IMR-90 (cell line): ENCODE measurements around the gene ETNK1. TPM values are rescaled to one million over a fixed set of nuclear protein-coding genes. Genes with fewer than 3 reads are reported as not detected.

Source experiments
- ATAC-seq: fragments of 200-7000 bp; cut with Tn5 transposase; 2 replicates; pipeline ENCODE4 v1.9.1; 2020; ENCODE audit warnings: low read depth, mild to moderate bottlenecking, moderate library complexity
- BruUV-seq: library from RNA; stranded (reverse); fragments of 400-500 nt; replicated peaks from 2 replicates; lab custom pipeline; 2021; lab: Mats Ljungman, UMichigan
- CTCF ChIA-PET: fragments of 300-600 bp; formaldehyde crosslinking; extraction: SDS; loops from one replicate; lab custom pipeline; 2021; ENCODE audit warnings: antibody characterized with exemption; lab: Yijun Ruan, JAX
- POLR2A ChIA-PET: fragments of 300-600 bp; sonication (Branson Sonifier 250); formaldehyde crosslinking; loops from one replicate; lab custom pipeline; 2022; ENCODE audit warnings: antibody characterized with exemption; ENCODE audit not compliant: unreplicated experiment; lab: Charles Lee
- DNase-seq: peaks from one replicate; pipeline ENCODE4 v3.0.0; 2013
- H2AFZ ChIP-seq: replicated peaks from 2 replicates; pipeline ENCODE3; 2013; ENCODE audit warnings: low read length, mild to moderate bottlenecking; ENCODE audit not compliant: poor library complexity
- H2AK5ac ChIP-seq: 2 replicates; pipeline ENCODE4 v1.6.1; 2013; ENCODE audit warnings: low read depth, low read length, inconsistent platforms
- H2AK9ac ChIP-seq: replicated peaks from 2 replicates; pipeline ENCODE3; 2013; ENCODE audit warnings: mild to moderate bottlenecking, low read depth, low read length, moderate library complexity; ENCODE audit not compliant: poor library complexity
- H2BK120ac ChIP-seq: 2 replicates; pipeline ENCODE4 v1.6.1; 2013; ENCODE audit warnings: low read depth, low read length, inconsistent platforms
- H2BK15ac ChIP-seq: 3 replicates; pipeline ENCODE4 v1.6.1; 2013; ENCODE audit warnings: low read depth, low read length, inconsistent platforms
- H2BK20ac ChIP-seq: 2 replicates; pipeline ENCODE4 v1.6.1; 2013; ENCODE audit warnings: low read depth, mild to moderate bottlenecking, inconsistent platforms, low read length, moderate library complexity
- H2BK5ac ChIP-seq: 2 replicates; pipeline ENCODE4 v1.6.1; 2013; ENCODE audit warnings: mild to moderate bottlenecking, low read depth, low read length, inconsistent platforms; ENCODE audit not compliant: poor library complexity, severe bottlenecking
- H3K14ac ChIP-seq: replicated peaks from 2 replicates; pipeline ENCODE4 v1.6.1; 2013; ENCODE audit warnings: low read depth, low read length, inconsistent platforms
- H3K18ac ChIP-seq: 2 replicates; pipeline ENCODE4 v1.6.1; 2013; ENCODE audit warnings: low read depth, low read length, control low read depth
- H3K23ac ChIP-seq: 2 replicates; pipeline ENCODE4 v1.6.1; 2013; ENCODE audit warnings: low read depth, low read length, inconsistent platforms
- H3K27ac ChIP-seq: 2 replicates; pipeline ENCODE4 v1.5.1; 2013; ENCODE audit warnings: mild to moderate bottlenecking, control low read depth, low read length; ENCODE audit not compliant: insufficient read depth
- H3K27me3 ChIP-seq: 2 replicates; pipeline ENCODE4 v1.6.1; 2013; ENCODE audit warnings: low read length; ENCODE audit not compliant: control insufficient read depth, insufficient read depth
- H3K36me3 ChIP-seq: 2 replicates; pipeline ENCODE4 v1.6.1; 2013; ENCODE audit warnings: low read length, mixed read lengths; ENCODE audit not compliant: control insufficient read depth, insufficient read depth
- H3K4ac ChIP-seq: 2 replicates; pipeline ENCODE4 v1.6.1; 2013; ENCODE audit warnings: low read depth, low read length, inconsistent platforms
- H3K4me1 ChIP-seq: 2 replicates; pipeline ENCODE4 v1.6.1; 2013; ENCODE audit warnings: low read length, mixed read lengths; ENCODE audit not compliant: control insufficient read depth, insufficient read depth
- H3K4me2 ChIP-seq: 2 replicates; pipeline ENCODE4 v1.6.1; 2013; ENCODE audit warnings: low read depth, mild to moderate bottlenecking, control low read depth, low read length, moderate library complexity
- H3K4me3 ChIP-seq: 2 replicates; pipeline ENCODE4 v1.5.1; 2013; ENCODE audit warnings: low read depth, mild to moderate bottlenecking, control low read depth, low read length, moderate library complexity; ENCODE audit not compliant: insufficient read depth
- H3K56ac ChIP-seq: 2 replicates; pipeline ENCODE4 v1.6.1; 2013; ENCODE audit warnings: low read length, inconsistent platforms; ENCODE audit not compliant: insufficient read depth; ENCODE audit errors: extremely low read depth
- H3K79me1 ChIP-seq, 2 experiments: 2 replicates each; pipeline ENCODE4 v1.6.1; 2013; ENCODE audit warnings: low read length in 2 of 2, inconsistent platforms in 1 of 2, low read depth in 1 of 2
- H3K9ac ChIP-seq: 2 replicates; pipeline ENCODE4 v1.6.1; 2013; ENCODE audit warnings: low read depth, low read length, control low read depth
- H3K9me1 ChIP-seq: 2 replicates; pipeline ENCODE4 v1.6.1; 2013; ENCODE audit warnings: low read length, inconsistent platforms; ENCODE audit not compliant: insufficient read depth
- H3K9me3 ChIP-seq: 2 replicates; pipeline ENCODE4 v1.6.1; 2013; ENCODE audit warnings: low read length; ENCODE audit not compliant: control insufficient read depth, insufficient read depth
- H4K20me1 ChIP-seq: 2 replicates; pipeline ENCODE4 v1.6.1; 2013; ENCODE audit warnings: low read length, inconsistent platforms; ENCODE audit not compliant: insufficient read depth
- H4K5ac ChIP-seq: 2 replicates; pipeline ENCODE4 v1.6.1; 2013; ENCODE audit warnings: mild to moderate bottlenecking, low read depth, low read length, control low read depth
- H4K8ac ChIP-seq, 2 experiments: 2 replicates each; pipeline ENCODE4 v1.6.1; 2013; ENCODE audit warnings: low read depth in 2 of 2, low read length in 2 of 2, control low read depth in 1 of 2, inconsistent platforms in 1 of 2
- H4K91ac ChIP-seq: 2 replicates; pipeline ENCODE4 v1.6.1; 2013; ENCODE audit warnings: low read depth, low read length, inconsistent platforms; ENCODE audit not compliant: insufficient read depth
- BHLHE40 ChIP-seq: fragments of 150-350 bp; IDR thresholded peaks from 2 replicates; pipeline ENCODE4 v1.6.1; 2016; ENCODE audit warnings: mild to moderate bottlenecking, low read depth, low read length
- CEBPB ChIP-seq: IDR thresholded peaks from 2 replicates; pipeline ENCODE4 v1.6.1; 2012; ENCODE audit warnings: low read depth, low read length, improper control_type of control experiment
- CHD1 ChIP-seq: IDR thresholded peaks from 2 replicates; pipeline ENCODE4 v1.6.1; 2012; ENCODE audit warnings: low read depth, low read length, improper control_type of control experiment
- ELK1 ChIP-seq: fragments of 150-350 bp; IDR thresholded peaks from 2 replicates; pipeline ENCODE4 v1.6.1; 2016; ENCODE audit warnings: low read depth, mild to moderate bottlenecking, low read length, moderate library complexity, borderline replicate concordance
- FOS ChIP-seq: fragments of 150-350 bp; IDR thresholded peaks from 2 replicates; pipeline ENCODE4 v1.6.1; 2016; ENCODE audit warnings: low read depth, low read length
- MAFK ChIP-seq: IDR thresholded peaks from 2 replicates; pipeline ENCODE4 v1.6.1; 2012; ENCODE audit warnings: low read depth, low read length, improper control_type of control experiment
- MAZ ChIP-seq: IDR thresholded peaks from 2 replicates; pipeline ENCODE4 v1.6.1; 2012; ENCODE audit warnings: low read depth, mild to moderate bottlenecking, low read length, improper control_type of control experiment, moderate library complexity, borderline replicate concordance
- MXI1 ChIP-seq: IDR thresholded peaks from 2 replicates; pipeline ENCODE4 v1.6.1; 2012; ENCODE audit warnings: low read depth, mild to moderate bottlenecking, low read length, moderate library complexity, borderline replicate concordance
- NFE2L2 ChIP-seq: fragments of 150-350 bp; IDR thresholded peaks from 2 replicates; pipeline ENCODE4 v1.6.1; 2016; ENCODE audit warnings: low read depth, mild to moderate bottlenecking, low read length
- POLR2A ChIP-seq: IDR thresholded peaks from 2 replicates; pipeline ENCODE4 v1.6.1; 2012; ENCODE audit warnings: mild to moderate bottlenecking, low read depth, low read length
- RAD21 ChIP-seq: IDR thresholded peaks from 2 replicates; pipeline ENCODE4 v1.6.1; 2012; ENCODE audit warnings: low read length, improper control_type of control experiment
- RCOR1 ChIP-seq: IDR thresholded peaks from 2 replicates; pipeline ENCODE4 v1.6.1; 2012; ENCODE audit warnings: mild to moderate bottlenecking, low read length, improper control_type of control experiment; ENCODE audit not compliant: insufficient replicate concordance
- RFX5 ChIP-seq: IDR thresholded peaks from 2 replicates; pipeline ENCODE4 v1.8.0; 2012; ENCODE audit warnings: low read depth, mild to moderate bottlenecking, low read length, moderate library complexity
- SMC3 ChIP-seq: fragments of 150-350 bp; IDR thresholded peaks from 2 replicates; pipeline ENCODE4 v1.6.1; 2016; ENCODE audit warnings: low read depth, mild to moderate bottlenecking, antibody characterized with exemption, low read length, moderate library complexity
- WGBS, 2 experiments: methylation state at CpG; one replicate each; pipeline versions ENCODE4 v1.1.5 to v1.1.7; 2013; ENCODE audit warnings: missing lambda C conversion rate in 2 of 2; ENCODE audit not compliant: insufficient read length in 1 of 2; ENCODE audit errors: extremely low coverage in 2 of 2; 5-methylcytosine and 5-hydroxymethylcytosine counted together
- dilution Hi-C: fragments of 300-500 bp; cut with HindIII; formaldehyde crosslinking; loops from one replicate; pipeline ENCODE4 v1.14.3; 2018; ENCODE audit warnings: low sequenced_read_pairs; ENCODE audit not compliant: unreplicated experiment
- in situ Hi-C: fragments of 300-500 bp; cut with MboI; formaldehyde crosslinking; loops from 3 replicates; pipeline ENCODE4 v1.14.3; 2019; ENCODE audit warnings: low sequenced_read_pairs, inconsistent platforms, mixed read lengths
- intact Hi-C: fragments of 100-400 bp; cut with micrococcal nuclease; formaldehyde crosslinking; loops from 2 replicates; pipeline ENCODE4 v1.10.0; 2022
- polyA plus RNA-seq, 3 experiments: library from polyadenylated mRNA; depleted of rRNA; stranded (reverse); fragments of >200 nt; gene quantifications; 2 replicates each; pipeline ENCODE4 v1.2.3, GENCODE V29; 2012; ENCODE audit warnings: low replicate concordance in 1 of 3
- total RNA-seq: library from RNA; depleted of rRNA; stranded (reverse); fragments of >200 nt; gene quantifications from 2 replicates; pipeline ENCODE4 v1.2.3, GENCODE V29; 2012
- TF ChIP-seq, protein P1 (sequence below): conservative IDR thresholded peaks from 2 replicates; pipeline ENCODE4 v1.5.1; 2012; ENCODE audit warnings: mild to moderate bottlenecking, low read depth, low read length, improper control_type of control experiment
- TF ChIP-seq, protein P2 (sequence below): fragments of 150-350 bp; IDR thresholded peaks from 2 replicates; pipeline ENCODE4 v1.6.1; 2017; ENCODE audit warnings: mild to moderate bottlenecking, antibody characterized with exemption, low read length, low read depth

ETNK1 gene
- total and polyA plus RNA-seq, 2 of the 4 experiments (the other 2 are of a cell fraction): 12.8 to 33.3 TPM

- no peak overlapping the region for H3K27ac ChIP-seq
- no peak overlapping the region for H3K18ac ChIP-seq
- no peak overlapping the region for H3K14ac ChIP-seq
- no peak overlapping the region for H2BK5ac ChIP-seq
- no peaks in the 10 kb centered on the region for H4K20me1 ChIP-seq
- no peak overlapping the region for H3K23ac ChIP-seq
- TF ChIP-seq FOS: no peak
- no peak for TF ChIP-seq ELK1
- TF ChIP-seq, protein P1, sequence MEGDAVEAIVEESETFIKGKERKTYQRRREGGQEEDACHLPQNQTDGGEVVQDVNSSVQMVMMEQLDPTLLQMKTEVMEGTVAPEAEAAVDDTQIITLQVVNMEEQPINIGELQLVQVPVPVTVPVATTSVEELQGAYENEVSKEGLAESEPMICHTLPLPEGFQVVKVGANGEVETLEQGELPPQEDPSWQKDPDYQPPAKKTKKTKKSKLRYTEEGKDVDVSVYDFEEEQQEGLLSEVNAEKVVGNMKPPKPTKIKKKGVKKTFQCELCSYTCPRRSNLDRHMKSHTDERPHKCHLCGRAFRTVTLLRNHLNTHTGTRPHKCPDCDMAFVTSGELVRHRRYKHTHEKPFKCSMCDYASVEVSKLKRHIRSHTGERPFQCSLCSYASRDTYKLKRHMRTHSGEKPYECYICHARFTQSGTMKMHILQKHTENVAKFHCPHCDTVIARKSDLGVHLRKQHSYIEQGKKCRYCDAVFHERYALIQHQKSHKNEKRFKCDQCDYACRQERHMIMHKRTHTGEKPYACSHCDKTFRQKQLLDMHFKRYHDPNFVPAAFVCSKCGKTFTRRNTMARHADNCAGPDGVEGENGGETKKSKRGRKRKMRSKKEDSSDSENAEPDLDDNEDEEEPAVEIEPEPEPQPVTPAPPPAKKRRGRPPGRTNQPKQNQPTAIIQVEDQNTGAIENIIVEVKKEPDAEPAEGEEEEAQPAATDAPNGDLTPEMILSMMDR: no peak
- TF ChIP-seq MXI1: no peak
- TF ChIP-seq, protein P2, sequence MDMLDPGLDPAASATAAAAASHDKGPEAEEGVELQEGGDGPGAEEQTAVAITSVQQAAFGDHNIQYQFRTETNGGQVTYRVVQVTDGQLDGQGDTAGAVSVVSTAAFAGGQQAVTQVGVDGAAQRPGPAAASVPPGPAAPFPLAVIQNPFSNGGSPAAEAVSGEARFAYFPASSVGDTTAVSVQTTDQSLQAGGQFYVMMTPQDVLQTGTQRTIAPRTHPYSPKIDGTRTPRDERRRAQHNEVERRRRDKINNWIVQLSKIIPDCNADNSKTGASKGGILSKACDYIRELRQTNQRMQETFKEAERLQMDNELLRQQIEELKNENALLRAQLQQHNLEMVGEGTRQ: no peak
- TF ChIP-seq CEBPB: no peak
- no peak for TF ChIP-seq POLR2A
- TF ChIP-seq CHD1: no peak
- no peak for TF ChIP-seq SMC3
- TF ChIP-seq RFX5: no peak
- no peak for TF ChIP-seq BHLHE40
- no peak for TF ChIP-seq MAZ
- TF ChIP-seq MAFK: no peak
- TF ChIP-seq RCOR1: no peak
- no peak for TF ChIP-seq RAD21
- no peak for TF ChIP-seq NFE2L2
- no CpG with 5 or more reads among the region's 1 CpG for WGBS, 2 experiments
- no peak overlapping the region for H2AK5ac ChIP-seq
- H2AFZ ChIP-seq: no peak overlapping the region
- H3K4me3 ChIP-seq: no peak overlapping the region
- H3K9ac ChIP-seq: no peak overlapping the region
- H3K9me3 ChIP-seq: no peaks in the 10 kb centered on the region
- H2AK9ac ChIP-seq: no peak overlapping the region
- no peaks in the 10 kb centered on the region for H3K4me1 ChIP-seq
- H4K8ac ChIP-seq: no peak overlapping the region
- no peaks in the 10 kb centered on the region for H3K27me3 ChIP-seq
- H2BK20ac ChIP-seq: no peak overlapping the region
- no peak overlapping the region for H3K4me2 ChIP-seq
- no peak overlapping the region for H4K5ac ChIP-seq
- H3K79me1 ChIP-seq: no peaks in the 10 kb centered on the region
- no peak overlapping the region for H4K91ac ChIP-seq
- dilution Hi-C loops: no loop called here
- ChIA-PET POLR2A (no interaction called here), CTCF (no interaction called here)
- ATAC-seq: no peak
- no peaks in the 10 kb centered on the region for H3K36me3 ChIP-seq
- no peak overlapping the region for H2BK15ac ChIP-seq
- no peak overlapping the region for H2BK120ac ChIP-seq
- DNase-seq: no peak
- H3K4ac ChIP-seq: no peak overlapping the region
- no peaks in the 10 kb centered on the region for H3K9me1 ChIP-seq
- in situ Hi-C loops: no loop called here
- H3K56ac ChIP-seq: no peak overlapping the region
- BruUV-seq: no TSS peak
- intact Hi-C loops: no loop called here
Observed at GRCh38 chr12:22738945-22739344, 114.0 kb downstream of the ETNK1 start.
